Common myeloid progenitor, CD34-positive (primary cell): ENCODE data around the gene CARD9.

Experiments used
- CTCF ChIA-PET: fragments of 350-600 bp; sonication (Branson Sonifier 250); formaldehyde crosslinking; loops from one replicate; lab custom pipeline; 2021; ENCODE audit warnings: antibody characterized with exemption; lab: Charles Lee
- POLR2A ChIA-PET: fragments of 350-600 bp; sonication (Branson Sonifier 250); formaldehyde crosslinking; loops from one replicate; lab custom pipeline; 2021; ENCODE audit warnings: antibody characterized with exemption; lab: Charles Lee
- DNase-seq, 3 donors: peaks; one replicate each; pipeline versions ENCODE4 v3.0.0 to v3.0.0-alpha.2; 2013
- H3K27ac ChIP-seq, 2 experiments: 1 replicate in 1 of 2; 2 replicates in 1 of 2; pipeline ENCODE4 v1.7.0; 2013; ENCODE audit warnings: inconsistent platforms in 2 of 2, low read length in 2 of 2, mild to moderate bottlenecking in 2 of 2, low read depth in 1 of 2, moderate library complexity in 1 of 2; ENCODE audit not compliant: severe bottlenecking in 2 of 2, insufficient read depth in 1 of 2, poor library complexity in 1 of 2
- H3K27me3 ChIP-seq, 5 experiments: replicated peaks in 2 of 5; 1 replicate in 3 of 5; 2 replicates in 2 of 5; pipeline versions ENCODE4 v1.6.1 to v1.7.0; 2013; ENCODE audit warnings: low read length in 4 of 5, mild to moderate bottlenecking in 2 of 5, moderate library complexity in 2 of 5, inconsistent platforms in 1 of 5; ENCODE audit not compliant: insufficient read depth in 5 of 5, control insufficient read depth in 4 of 5
- H3K36me3 ChIP-seq, 4 experiments: 1 replicate in 2 of 4; 2 replicates in 2 of 4; pipeline versions ENCODE4 v1.6.1 to v1.7.0; 2013; ENCODE audit warnings: low read length in 3 of 4, control low read depth in 1 of 4, mild to moderate bottlenecking in 1 of 4; ENCODE audit not compliant: control insufficient read depth in 4 of 4, insufficient read depth in 4 of 4
- H3K4me1 ChIP-seq, 4 experiments: 1 replicate in 3 of 4; 2 replicates in 1 of 4; pipeline versions ENCODE4 v1.6.1 to v1.7.1; 2013; ENCODE audit warnings: low read length in 3 of 4, mild to moderate bottlenecking in 3 of 4, control low read depth in 1 of 4, inconsistent platforms in 1 of 4, moderate library complexity in 1 of 4; ENCODE audit not compliant: control insufficient read depth in 4 of 4, insufficient read depth in 4 of 4; ENCODE audit errors: control extremely low read depth in 1 of 4
- H3K4me3 ChIP-seq, 7 experiments: 1 replicate in 4 of 7; 2 replicates in 3 of 7; pipeline versions ENCODE4 v1.5.1 to v1.7.0; 2013; ENCODE audit warnings: mild to moderate bottlenecking in 7 of 7, low read length in 6 of 7, moderate library complexity in 6 of 7, inconsistent platforms in 2 of 7, low read depth in 2 of 7, control low read depth in 1 of 7; ENCODE audit not compliant: insufficient read depth in 4 of 7, control insufficient read depth in 1 of 7; ENCODE audit errors: extremely low read depth in 1 of 7
- H3K9me3 ChIP-seq, 5 experiments: 1 replicate in 4 of 5; 2 replicates in 1 of 5; pipeline versions ENCODE4 v1.6.1 to v1.7.1; 2013; ENCODE audit warnings: low read length in 4 of 5, mild to moderate bottlenecking in 2 of 5, inconsistent platforms in 1 of 5, low read depth in 1 of 5, moderate library complexity in 1 of 5; ENCODE audit not compliant: control insufficient read depth in 4 of 5, insufficient read depth in 2 of 5; ENCODE audit errors: control extremely low read depth in 1 of 5
- WGBS: methylation state at CpG from one replicate; pipeline ENCODE4 v1.1.5; 2013; ENCODE audit not compliant: insufficient coverage; 5-methylcytosine and 5-hydroxymethylcytosine counted together

The CARD9 gene

GRCh38 chr9:136377341-136378169 is 4.1 kb upstream of the CARD9 start:
- CTCF ChIA-PET, result interaction anchor here (1.4 kb wide), 1 partner anchor 65 kb away, joined by 3 read pairs; no protein-coding TSS in a partner anchor
- no peaks in the 10 kb centered on the region for H3K27me3 ChIP-seq
- H3K27ac ChIP-seq, result no peak overlapping the region
- H3K9me3 ChIP-seq, result no peaks in the 10 kb centered on the region
- peaks cover 3 to 67% (median 26%) of the 10 kb centered on the region in 4 experiments for H3K36me3 ChIP-seq
- POLR2A ChIA-PET, result no interaction called here
- DNase-seq, result no peak
- no peak overlapping the region for H3K4me3 ChIP-seq
- WGBS, result 95% methylated on average over 20 of the region's 32 CpGs
- peaks cover 2 to 23% (median 21%) of the 10 kb centered on the region in 4 experiments for H3K4me1 ChIP-seq

- Histone ChIP-seq H3K27me3 (no peaks in the 10 kb centered on the region), H3K4me3 (no peak overlapping the region), H3K27ac (no peak overlapping the region), H3K36me3 (peaks cover 3 to 56% (median 18%) of the 10 kb centered on the region in 4 experiments), H3K4me1 (peaks cover 2 to 32% (median 29%) of the 10 kb centered on the region in 4 experiments), H3K9me3 (no peaks in the 10 kb centered on the region)
- ChIA-PET CTCF (interaction anchor here (1.4 kb wide), 1 partner anchor 64 kb away, joined by 3 read pairs; no protein-coding TSS in a partner anchor), POLR2A (no interaction called here)
- no peak for DNase-seq
- WGBS, result 91% methylated on average over 7 of the region's 8 CpGs
These were observed 3.0 kb upstream of the CARD9 start for GRCh38 chr9:136376457-136376856.

- Histone ChIP-seq H3K27ac (no peak overlapping the region), H3K9me3 (no peaks in the 10 kb centered on the region), H3K4me1 (peaks cover 2 to 32% (median 29%) of the 10 kb centered on the region in 4 experiments), H3K4me3 (no peak overlapping the region), H3K27me3 (no peaks in the 10 kb centered on the region), H3K36me3 (peaks cover 3 to 53% (median 13%) of the 10 kb centered on the region in 4 experiments)
- ChIA-PET CTCF (interaction anchor here (0.8 to 2.3 kb wide), 2 partner anchors 9 to 62 kb away, joined by 3 to 10 read pairs; no protein-coding TSS in a partner anchor), POLR2A (no interaction called here)
- no peak for DNase-seq
- 91% methylated on average over 11 of the region's 12 CpGs for WGBS
These were observed 1.6 kb upstream of the CARD9 start for GRCh38 chr9:136375096-136375495.

GRCh38 chr9:136374183-136374575 is 710 bp upstream of the CARD9 start:
- POLR2A ChIA-PET, result no interaction called here
- Histone ChIP-seq H3K27ac (no peak overlapping the region), H3K4me1 (peaks cover 2 to 32% (median 29%) of the 10 kb centered on the region in 4 experiments), H3K9me3 (no peaks in the 10 kb centered on the region), H3K27me3 (no peaks in the 10 kb centered on the region), H3K36me3 (peaks cover under 1 to 52% (median 15%) of the 10 kb centered on the region in 4 experiments), H3K4me3 (no peak overlapping the region)
- CTCF ChIA-PET, result interaction anchor here (2.3 kb wide), 1 partner anchor 8 kb away, joined by 10 read pairs; no protein-coding TSS in a partner anchor
- WGBS, result 96% methylated on average over 13 of the region's 14 CpGs
- DNase-seq, result no peak

- no peaks in the 10 kb centered on the region for H3K9me3 ChIP-seq
- WGBS, result 3% methylated on average over 21 of the region's 21 CpGs
- peak overlapping the region; percentile 9 to 79 (median 71) for H3K4me3 ChIP-seq
- peaks cover 2 to 32% (median 29%) of the 10 kb centered on the region in 4 experiments for H3K4me1 ChIP-seq
- peak overlapping the region in 1 of 2 experiments; percentile 54 for H3K27ac ChIP-seq
- peak; percentile 22 to 75 (median 71) for DNase-seq
- H3K27me3 ChIP-seq, result no peaks in the 10 kb centered on the region
- ChIA-PET POLR2A (interaction anchor here (1.0 to 1.3 kb wide), 2 partner anchors 9 to 44 kb away, joined by 3 to 5 read pairs; partner anchors contain the start of gene DNLZ), CTCF (interaction anchor here (0.9 to 4.6 kb wide), 7 partner anchors 8 to 60 kb away, joined by 3 to 26 read pairs (median 4); partner anchors contain the start of gene DNLZ)
- H3K36me3 ChIP-seq, result peaks cover 0 to 48% (median 12%) of the 10 kb centered on the region in 4 experiments
These were observed 739 bp downstream of the CARD9 start for GRCh38 chr9:136372561-136373299.

- Histone ChIP-seq H3K36me3 (peaks cover 0 to 46% (median 13%) of the 10 kb centered on the region in 4 experiments), H3K9me3 (no peaks in the 10 kb centered on the region), H3K27ac (peak overlapping the region in 1 of 2 experiments; percentile 14), H3K4me1 (peaks cover 2 to 26% (median 23%) of the 10 kb centered on the region in 4 experiments), H3K27me3 (no peaks in the 10 kb centered on the region), H3K4me3 (peak overlapping the region in 5 of 7 experiments; percentile 57 to 79 (median 74))
- ChIA-PET POLR2A (interaction anchor here (1.3 kb wide), 1 partner anchor 9 kb away, joined by 5 read pairs; the partner anchor contains the start of gene DNLZ), CTCF (interaction anchor here (0.9 to 4.6 kb wide), 7 partner anchors 9 to 59 kb away, joined by 3 to 26 read pairs (median 4); partner anchors contain the start of gene DNLZ)
- WGBS, result 90% methylated on average over 19 of the region's 21 CpGs
- DNase-seq, result no peak
These were observed 1.5 kb downstream of the CARD9 start for GRCh38 chr9:136372006-136372405.
